GM18907 (cell line): ENCODE results near the gene PCED1B.

Source experiments
- ATAC-seq: cut with Tn5 transposase; IDR thresholded peaks from one replicate; pipeline ENCODE4 v1.9.1; 2021; ENCODE audit warnings: mild to moderate bottlenecking, moderate library complexity; ENCODE audit not compliant: unreplicated experiment

Gene PCED1B

DNA sequence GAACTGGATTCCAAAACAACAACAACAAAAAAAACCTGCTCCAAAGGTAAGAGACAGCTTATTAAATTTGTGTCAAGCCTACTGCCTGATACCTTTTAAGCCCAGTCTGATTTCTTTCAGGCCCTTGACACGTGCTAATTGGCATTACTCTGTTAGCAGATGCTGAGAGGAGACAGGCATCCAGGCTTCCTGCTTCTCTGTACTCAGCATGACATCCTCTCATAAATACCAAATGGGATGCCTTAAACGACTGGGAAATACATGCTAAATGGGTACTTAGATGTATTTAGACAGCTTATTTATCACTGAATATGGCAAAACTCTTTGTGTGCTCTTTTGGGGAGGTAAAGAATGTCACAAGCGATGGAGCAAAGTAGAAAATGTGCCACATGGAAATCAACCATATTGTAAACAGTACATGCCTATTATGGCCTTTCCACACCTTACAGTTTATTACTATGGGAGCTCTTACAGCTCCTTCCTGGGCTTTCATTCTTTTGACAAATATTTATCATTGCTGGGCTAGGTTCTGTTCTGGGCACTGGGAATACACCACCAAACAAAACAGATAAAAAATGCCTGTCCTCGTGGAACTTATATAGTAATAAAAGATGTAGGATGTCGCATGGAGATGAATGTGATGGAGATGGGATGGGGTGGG lies 11.5 kb upstream of the PCED1B start:
- no peak for ATAC-seq

DNA sequence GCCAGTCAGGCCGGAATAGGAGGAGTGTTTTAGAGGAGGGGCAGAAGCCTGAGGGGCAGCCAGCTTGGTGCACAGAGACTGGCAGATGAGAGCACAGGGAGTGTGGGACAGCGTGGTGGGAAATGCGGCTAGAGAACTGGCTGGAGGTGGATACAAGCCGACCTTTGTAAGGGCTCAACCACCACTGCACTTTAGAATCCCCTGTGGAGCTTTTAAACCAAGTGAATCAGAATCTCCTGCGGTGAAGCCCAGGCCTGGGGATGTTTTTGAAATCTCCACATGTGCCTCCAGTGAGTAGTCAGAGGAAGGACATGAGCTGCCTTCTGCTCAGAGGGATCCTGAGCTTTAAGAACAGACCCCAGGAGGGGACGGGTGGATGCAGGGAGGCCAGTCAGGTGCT lies 10.9 kb upstream of the PCED1B start:
- ATAC-seq: no peak

DNA sequence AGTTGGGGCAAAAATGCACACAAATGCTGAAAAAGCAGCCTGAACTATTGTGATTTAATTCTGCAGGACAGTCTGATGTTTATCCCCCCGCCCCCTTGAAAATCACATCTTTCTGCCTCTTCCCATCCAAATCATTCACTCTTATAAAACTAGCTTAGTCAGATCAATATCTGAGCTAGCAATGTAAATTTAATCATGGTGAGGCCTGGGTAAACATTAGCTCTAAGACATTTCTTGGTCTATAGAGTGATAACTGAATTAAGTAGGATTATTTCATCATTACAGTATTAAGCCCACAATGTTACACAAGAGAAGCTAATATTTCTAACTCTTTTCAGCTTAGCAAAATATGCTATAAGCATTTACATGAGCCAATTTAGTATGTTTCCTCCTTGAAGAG lies 9.1 kb upstream of the PCED1B start:
- ATAC-seq: no peak

DNA sequence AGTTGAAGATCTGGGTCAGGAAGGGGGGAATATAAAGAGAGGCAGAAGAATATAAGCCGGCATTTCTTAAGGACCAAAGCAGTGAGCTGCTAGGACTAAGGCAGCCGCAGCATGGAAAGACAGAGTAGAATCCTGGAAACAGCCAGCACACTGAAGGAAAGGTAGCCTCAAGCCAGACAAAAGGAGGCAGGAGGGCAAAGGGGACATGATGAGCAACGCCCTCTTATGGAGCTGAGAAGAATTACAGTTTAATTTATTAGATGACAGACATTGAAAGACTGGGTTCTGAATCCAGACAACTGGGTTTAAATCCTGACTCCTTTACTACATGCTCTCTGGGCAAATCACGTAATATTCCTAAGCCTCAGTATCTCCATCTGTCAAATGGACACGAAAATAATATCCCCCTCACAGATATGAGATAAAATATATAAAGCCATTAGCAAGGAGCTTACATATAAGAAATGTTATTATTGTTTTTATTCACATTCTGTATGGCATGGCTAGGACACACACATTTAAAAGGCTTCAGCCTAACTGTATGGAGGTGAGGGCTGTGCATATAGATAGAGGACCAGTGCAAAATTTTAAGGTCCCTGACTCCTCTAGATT lies 8.1 kb upstream of the PCED1B start:
- ATAC-seq: no peak

DNA sequence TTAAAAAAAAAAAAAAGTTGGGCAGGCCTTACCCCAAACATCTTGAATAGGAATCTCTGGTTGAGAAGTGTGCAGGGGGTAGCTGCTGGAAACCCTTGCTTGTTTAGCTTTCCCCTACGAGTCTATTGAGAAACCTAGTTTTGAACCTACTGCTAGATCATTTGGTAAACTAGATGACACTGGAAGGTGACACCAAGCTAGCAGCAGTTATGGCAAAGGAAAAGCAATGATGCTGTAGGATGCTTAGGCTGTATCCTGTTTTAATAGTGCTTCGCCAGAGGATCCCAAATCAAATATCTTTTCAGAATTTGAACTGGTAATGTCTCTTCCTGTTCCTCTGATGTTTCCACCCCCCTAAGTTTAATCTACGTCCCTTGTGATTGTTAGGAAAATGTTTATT lies 5.5 kb upstream of the PCED1B start:
- ATAC-seq: no peak

DNA sequence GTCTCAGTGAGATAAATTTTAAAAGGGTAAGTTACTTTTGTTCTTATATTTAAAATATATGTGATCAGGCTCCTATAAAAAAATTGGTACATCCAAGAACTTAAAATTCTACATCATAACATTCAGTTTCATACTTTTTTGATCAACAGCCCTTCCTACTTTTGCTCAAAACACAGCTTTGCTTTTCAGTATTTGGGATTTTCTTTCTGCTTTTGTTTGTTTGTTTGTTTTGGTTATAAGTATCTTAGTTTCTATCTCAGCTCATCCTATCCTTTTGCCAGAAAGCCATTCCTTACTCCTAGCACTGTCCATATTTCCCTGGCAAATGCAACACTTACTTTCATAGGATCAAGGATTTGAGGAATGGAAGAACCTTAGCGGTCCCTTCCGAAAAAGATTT lies 4.7 kb upstream of the PCED1B start:
- no peak for ATAC-seq

DNA sequence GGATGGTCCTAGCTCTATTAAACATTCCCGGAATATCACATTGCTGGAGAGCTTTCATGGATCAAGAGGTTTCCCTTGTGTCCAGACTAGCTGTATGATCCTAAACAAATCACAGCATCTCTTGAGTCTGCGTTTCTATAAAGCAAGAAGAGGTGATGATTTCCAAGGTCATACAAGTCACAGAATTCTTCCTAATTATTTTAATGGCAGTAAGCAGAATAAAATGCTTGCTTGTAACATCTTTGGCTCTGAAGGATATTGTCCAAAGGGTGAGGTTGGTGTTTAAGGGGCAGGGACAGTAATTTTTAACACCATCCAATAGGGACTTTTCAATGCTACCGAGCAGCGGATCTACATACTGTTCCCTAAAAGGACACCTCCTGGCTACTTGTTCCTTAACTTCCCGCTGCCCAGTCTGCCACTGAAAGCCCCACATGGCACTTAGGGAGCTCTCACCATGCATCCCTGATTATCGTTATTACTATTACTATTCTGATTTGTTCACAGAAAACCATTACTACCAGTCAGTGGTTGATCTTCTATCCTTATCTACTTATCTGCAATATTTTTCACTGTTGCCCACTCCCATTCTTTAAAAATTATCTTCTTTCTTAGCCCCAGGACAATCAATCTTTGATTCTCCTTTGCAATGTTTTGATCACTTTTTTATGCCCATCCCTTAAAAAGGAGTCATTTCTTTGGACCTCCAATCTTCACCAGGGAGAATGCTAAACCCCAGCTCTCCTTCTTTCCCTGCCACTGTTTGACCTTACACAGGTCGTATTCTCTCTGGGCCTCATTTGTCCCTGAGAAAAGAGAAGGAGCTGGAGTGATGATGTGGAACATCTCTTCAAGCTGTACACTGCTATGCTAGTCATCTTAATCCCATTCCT lies 4.0 kb upstream of the PCED1B start:
- ATAC-seq: no peak

DNA sequence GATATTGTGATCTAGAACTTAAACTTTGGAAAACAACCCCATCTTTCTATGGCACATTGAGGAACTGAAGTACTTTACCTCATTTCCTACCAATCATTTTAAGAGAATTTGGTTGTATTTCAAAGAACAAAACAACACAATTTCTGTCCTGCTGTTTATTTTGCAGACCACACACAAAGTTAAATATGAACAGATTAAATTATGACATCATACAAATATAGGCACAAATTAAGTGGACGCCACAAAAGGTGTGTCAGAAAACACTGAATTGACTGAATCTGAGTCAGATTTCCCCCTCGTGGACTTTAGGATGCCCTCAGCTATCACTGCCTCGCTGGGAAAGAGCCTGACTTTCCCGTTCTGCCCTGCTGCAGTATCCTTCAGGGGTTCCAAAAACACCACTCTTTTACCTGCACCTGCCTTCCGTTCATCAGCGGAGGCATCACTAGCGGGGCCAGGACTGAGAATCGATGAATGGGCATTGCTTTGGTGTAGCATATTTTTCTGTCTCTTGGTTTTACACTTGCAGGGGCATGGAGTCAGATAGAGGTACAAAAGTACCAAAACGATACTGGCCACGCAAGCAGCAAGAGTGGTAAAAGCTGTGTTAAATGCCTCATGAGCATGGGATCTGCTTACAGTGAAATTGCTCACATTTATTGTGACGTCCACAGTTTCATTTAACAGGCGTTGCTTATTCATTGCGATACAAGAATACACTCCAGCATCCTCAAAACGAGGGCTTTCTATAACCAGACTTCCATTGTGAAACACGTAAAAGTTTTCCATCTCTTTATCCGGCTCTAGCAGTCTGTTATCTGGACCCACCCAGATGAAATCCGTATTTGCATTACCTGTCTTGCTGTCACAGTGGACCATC lies 2.0 kb upstream of the PCED1B start:
- no peak for ATAC-seq

DNA sequence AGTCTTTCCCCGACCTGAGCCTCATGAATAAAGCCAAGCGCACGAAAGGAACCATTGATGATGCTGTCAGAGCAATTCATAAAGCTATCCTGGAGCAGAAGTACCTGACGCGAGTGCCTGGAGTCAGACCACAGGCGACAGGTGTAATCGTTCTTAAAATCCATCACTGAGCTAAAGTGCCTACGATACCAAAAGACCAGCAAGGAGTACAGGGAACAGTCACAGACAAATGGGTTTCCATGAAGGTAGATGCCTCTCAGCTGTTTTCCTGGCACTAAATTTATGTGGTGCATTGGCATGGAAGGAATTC lies 1.4 kb upstream of the PCED1B start:
- ATAC-seq: no peak

DNA sequence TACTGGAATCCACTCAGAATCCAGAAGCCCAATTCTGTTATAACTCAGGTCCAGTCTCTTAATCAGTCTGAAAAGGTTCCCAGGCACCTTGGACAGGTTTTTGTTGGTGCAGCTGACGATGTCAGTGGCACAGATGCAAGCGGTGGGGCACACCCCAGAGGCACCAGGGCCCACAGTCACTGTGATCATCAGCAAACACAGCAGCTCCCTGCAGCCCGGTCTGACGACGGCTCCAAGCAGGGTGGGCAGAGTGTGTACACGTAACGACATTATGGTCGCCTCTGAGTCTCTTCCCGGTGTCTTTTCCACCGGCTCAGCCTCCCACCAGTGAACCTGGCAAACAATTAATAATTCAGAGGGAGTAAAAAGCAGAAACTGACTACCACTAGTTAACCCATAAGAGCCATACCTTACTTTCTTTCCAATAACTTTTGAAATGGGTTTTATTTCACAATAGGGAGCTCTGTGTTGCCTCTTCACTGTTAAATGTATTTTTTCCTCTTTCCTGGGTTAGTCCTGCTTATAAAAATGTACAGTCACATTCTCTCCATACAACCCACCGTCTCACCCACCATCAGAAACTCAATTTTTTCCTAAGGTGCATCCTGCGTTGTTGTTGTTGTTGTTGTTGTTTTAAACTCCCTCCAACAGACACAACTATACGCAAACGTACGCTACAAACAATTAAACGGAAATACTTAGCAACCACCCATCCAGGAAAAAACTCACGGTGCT lies 521 bp upstream of the PCED1B start:
- ATAC-seq: no peak

DNA sequence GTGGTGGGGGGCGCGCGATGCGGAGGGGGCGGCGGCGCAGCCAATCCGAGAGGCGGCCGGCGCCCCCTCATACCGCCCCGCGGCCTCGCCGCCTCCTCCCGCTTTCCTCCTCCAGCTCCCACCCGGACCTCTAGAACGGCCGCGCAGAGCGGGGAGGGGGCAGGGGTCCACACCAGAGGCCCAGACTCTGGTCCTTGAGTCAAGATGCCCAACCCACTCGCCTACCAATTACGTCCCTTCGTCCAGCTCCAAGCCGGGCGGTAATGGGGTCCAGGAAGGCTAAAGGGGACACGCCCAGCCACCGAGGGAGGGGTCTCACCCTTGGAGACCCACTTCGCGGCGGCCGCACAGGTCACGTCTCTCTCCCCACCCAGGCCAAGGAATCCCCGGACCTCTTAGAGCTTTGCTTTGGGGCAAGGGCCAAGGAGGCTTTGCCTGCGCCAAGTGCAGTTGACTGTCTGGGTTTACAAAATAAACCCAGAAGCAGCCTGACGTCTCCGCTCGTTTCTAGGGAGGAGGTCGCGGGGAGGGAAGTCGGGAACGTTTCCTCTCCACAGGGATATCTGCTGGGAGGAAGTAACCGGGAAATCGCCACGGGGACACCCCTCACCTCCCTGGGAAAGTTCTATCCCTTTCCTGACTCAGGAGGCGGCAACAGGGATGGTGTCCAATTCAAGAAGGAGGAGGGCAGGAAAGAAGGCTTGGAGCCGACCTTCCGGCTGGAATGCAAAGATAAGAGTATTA lies 732 bp downstream of the PCED1B start:
- ATAC-seq: peak; percentile 22

DNA sequence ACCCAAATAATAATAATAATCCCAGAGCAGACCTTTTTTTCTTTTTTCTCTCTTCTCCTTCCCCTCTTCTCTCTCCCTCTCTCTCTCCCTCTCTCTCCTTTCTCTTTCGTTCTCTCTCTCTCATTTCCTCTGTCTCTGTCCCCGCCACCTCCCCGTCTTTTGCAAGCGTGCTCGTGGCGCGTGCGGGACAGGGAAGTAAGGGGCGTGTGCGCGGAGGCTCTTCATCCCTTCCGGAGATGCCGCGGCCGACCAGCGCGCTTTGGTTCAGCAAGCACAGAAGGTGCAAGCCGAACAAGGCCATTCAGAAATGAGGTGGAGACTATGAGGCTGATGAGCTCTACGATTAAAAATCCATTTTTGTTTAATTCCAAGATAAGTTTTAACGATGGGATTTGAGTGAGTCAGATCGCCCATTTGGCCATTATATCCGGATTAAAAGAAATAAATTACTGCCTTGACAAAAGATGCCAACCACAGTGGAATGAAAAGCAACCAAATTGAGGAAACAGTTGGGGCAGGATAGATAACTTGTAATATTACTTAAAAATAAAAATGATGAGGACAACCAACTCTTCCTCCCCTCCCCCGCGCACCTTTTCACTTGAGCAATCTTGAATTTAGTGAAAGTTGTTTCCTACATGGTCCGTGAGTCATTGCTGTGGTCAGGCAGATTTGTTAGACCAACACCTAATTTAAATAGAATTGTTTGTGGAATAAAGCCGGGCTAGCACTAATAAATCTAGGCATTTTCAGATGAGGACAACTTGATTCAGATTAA lies 1.5 kb downstream of the PCED1B start:
- no peak for ATAC-seq

DNA sequence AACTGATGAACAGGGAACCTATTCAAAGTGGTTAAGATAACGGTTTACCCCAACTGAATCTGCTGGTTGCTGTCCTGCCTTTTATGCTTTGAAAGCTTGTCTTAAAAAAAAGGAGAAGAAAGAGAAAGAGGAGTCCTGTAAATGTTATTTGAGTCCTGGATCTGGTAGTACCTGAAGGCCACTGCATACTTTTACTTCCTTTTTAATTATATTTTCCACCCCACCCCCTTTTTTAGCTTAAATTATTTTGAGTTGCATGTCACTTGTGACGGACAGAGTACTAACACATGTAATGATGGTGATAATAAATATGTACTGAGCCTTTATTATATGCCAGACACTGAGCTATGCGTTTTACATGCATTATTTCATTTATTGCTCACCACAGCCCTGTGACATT lies 2.9 kb downstream of the PCED1B start:
- no peak for ATAC-seq

DNA sequence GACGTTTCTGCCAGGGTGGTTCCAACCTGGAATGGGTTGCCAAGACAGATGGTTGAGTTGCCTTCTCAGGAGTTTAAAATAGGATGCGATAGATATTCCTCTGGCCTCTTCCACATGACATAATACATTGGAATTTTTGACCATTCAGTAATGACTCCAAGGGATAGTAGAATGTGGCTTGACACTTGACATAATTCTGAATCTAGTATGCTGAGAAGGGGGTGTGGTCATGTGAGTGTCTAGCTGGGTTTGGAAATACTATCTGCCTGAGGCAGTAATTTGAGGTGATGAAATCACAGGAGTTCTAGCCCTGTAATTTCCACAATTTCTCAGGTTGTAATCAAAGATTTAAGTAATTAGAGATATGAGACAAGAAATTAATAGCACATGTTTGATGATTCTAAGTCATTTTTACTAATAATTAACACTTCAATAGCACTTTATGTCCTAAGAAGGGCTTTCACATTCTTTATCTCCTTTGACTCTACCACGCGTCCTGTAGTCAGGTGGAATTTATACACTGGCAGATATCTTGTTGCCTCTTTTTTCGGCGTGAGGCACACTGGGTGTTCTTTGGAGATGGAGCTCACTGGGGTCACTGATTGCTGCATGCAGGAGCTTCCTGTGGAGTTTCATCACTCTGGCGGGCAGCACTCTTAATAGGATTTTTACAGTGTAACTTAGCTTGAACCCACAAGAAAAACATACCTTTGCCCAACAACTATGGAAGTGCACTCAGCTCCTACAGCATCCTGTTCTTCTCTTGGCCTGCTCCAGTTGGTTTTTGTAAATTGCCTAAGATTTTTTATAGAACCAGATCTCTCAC lies 3.6 kb downstream of the PCED1B start:
- no peak for ATAC-seq

DNA sequence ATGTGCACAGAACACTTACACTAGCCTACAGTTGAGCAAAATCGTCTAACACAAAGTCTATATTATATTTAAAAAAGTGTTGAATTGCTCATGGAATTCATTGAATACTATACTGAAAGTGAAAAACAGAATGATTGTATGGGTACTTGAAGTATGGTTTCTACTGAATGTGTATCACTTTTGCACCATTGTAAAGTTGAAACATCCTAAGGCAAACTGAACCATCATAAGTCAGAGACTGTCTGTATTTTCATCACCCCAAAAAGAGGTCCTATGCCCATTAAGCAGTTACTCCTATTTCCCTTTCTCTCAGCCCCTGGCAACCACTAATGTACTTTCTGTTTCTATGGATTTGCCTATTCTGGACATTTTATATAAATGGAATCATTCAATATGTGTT lies 4.8 kb downstream of the PCED1B start:
- ATAC-seq: no peak

DNA sequence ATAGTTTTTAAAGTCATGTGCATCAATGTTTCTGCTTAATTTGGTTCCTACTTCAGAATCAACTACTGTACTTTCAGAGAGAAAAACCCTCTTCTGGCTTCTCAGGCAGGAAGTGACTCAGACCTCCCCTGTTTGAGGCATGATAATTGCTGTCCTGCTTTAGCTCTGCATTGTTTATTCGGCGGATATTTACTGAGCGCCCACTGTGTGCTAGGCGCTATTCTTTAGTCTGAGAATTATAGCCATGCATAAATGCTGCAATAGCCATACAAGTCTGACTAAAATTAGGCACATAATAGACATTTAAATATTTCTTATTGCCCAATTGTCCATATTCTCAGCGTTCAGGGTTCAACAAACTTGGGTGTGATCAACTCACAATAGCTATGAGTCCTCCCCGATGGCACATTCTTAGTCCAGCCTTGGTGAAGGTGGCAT lies 6.4 kb downstream of the PCED1B start:
- no peak for ATAC-seq

DNA sequence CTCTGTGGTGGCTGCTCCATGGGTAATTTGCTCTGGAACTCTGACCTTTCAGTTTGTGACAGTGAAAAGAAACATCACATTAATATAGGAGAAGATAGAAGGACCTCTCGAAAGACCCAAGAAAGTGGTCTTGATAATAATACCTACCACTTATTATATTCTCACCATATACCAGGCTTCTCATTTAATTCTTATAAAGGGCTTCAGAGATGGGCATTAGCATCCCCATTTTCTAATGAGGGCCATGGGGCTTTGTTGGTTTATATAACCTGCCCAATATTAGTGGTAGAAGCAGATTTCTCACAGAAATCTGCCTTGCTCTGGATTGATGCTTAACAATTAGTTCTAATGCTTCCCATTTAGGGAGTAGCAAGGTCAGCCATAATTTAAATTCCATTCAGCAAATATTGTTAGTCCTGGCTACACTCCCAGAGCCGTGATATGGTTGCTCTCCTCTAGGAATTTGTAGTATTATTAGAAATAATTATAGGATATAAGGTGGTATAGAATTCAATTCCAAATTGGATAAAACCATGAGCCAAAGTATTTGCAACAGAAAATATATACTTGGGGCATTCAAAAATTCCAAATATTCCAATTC lies 7.8 kb downstream of the PCED1B start:
- ATAC-seq: no peak
